Prostate gland (tissue), 2 donors: ENCODE data around the gene WFIKKN2.

ENCODE experiments used
- POLR2A ChIP-seq: fragments of 450-650 bp; IDR thresholded peaks from one replicate; pipeline ENCODE4 v1.6.1; 2016; ENCODE audit warnings: antibody characterized with exemption, mild to moderate bottlenecking
- POLR2AphosphoS5 ChIP-seq: sonication (generic); formaldehyde crosslinking; IDR thresholded peaks from one replicate; pipeline ENCODE4 v1.6.1; 2017; ENCODE audit warnings: antibody characterized with exemption
- TF ChIP-seq, protein P1 (sequence below), 4 experiments: fragments of 200-600 bp in 2 of 4; fragments of 450-650 bp in 2 of 4; sonication (generic) in 2 of 4; IDR thresholded peaks; 1 replicate in 3 of 4; 2 replicates in 1 of 4; pipeline ENCODE4 v1.5.1; 2016 to 2019; ENCODE audit warnings: antibody characterized with exemption in 4 of 4, mild to moderate bottlenecking in 2 of 4, moderate library complexity in 2 of 4

GRCh38 chr17:50836826-50837225 is 1.4 kb downstream of the WFIKKN2 start:
- TF ChIP-seq, protein P1, sequence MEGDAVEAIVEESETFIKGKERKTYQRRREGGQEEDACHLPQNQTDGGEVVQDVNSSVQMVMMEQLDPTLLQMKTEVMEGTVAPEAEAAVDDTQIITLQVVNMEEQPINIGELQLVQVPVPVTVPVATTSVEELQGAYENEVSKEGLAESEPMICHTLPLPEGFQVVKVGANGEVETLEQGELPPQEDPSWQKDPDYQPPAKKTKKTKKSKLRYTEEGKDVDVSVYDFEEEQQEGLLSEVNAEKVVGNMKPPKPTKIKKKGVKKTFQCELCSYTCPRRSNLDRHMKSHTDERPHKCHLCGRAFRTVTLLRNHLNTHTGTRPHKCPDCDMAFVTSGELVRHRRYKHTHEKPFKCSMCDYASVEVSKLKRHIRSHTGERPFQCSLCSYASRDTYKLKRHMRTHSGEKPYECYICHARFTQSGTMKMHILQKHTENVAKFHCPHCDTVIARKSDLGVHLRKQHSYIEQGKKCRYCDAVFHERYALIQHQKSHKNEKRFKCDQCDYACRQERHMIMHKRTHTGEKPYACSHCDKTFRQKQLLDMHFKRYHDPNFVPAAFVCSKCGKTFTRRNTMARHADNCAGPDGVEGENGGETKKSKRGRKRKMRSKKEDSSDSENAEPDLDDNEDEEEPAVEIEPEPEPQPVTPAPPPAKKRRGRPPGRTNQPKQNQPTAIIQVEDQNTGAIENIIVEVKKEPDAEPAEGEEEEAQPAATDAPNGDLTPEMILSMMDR (IDR thresholded peaks at IDR 0.05), result no peak
- TF ChIP-seq POLR2AphosphoS5 (no peak), POLR2A (no peak)
